NOMO-1 (cell line): ENCODE data around the gene INHBC.
"Not testable (repeated sequence)": the region's sequence is repeated elsewhere in the genome, so short reads cannot be mapped to it uniquely, and the experiment has no call there.

Experiments
- DNase-seq, 2 experiments: peaks; one replicate each; lab custom pipeline; 2025; ENCODE audit not compliant: unreplicated experiment in 2 of 2; lab: John Stamatoyannopoulos, UW

INHBC gene

DNA sequence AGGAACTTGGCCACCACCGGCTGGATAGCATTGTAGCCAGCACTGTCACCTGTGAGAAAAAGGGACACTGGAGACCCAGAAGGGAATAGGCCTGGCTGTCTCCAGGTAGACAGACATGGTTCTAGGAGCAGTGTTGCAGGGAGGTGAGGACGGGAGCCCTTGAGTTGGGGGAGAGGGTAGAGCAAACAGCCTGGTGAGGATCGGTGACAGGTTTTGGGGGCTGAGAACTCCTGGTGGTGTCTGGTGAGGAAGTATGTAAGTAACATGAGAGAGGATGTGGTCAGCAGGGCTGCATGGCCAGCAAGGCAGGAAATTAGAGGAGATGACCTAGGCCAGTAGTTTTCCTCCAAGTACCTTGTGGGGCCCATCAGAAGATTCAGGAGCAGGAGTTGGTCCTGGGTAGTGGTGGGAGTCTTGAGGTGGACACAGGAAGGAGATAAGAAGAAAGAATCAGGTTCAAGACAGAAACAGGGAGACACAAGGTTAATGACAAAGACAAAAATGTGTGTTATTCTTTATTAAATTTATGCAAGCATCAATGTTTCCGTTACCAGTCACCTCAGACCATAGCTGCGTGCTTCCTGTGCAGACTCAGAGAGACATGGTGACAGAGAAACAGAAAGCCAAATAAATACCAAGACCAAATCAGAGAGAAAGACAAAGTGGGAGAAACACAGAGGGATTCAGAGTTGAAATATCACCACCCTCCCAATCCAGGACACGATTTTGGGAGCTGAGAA is 45.0 kb downstream of the INHBC start, which contains the start of gene ARHGAP9:
TSS of gene ARHGAP9 (minus strand) at position 491 of the 740 bp plus-strand sequence. CDS start at position 31, 460 bp downstream.
- no peak for DNase-seq

DNA sequence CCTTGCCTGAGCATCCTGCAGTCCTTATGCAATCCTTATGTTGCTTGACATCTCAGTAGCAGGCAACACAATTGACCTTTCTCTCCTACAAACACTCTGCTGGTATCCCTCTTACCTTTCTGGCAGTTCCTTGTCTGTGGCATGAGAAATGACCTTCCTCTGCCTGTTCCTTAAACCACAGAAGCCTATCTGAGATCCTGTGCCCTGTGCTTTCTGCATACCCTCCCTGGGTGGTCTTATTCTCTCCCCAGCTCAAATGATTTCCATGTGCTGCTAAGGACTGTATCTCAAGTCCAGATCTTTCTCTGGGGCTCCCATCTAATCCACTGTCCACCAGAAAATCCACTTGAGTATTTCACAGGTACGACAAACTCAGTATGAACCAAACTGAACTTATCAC is 47.1 kb downstream of the INHBC start:
- no peak for DNase-seq

GRCh38 chr12:57483466-57483865 is 48.9 kb downstream of the INHBC start:
- no peak for DNase-seq

- DNase-seq: no peak
Observed at GRCh38 chr12:57485695-57486094, 51.1 kb downstream of the INHBC start.

- DNase-seq: no peak
Observed at GRCh38 chr12:57487055-57487596, 52.5 kb downstream of the INHBC start.

- peak; percentile 96 to 98 for DNase-seq
Observed at GRCh38 chr12:57487597-57488401, 53.2 kb downstream of the INHBC start, which contains the start of gene MARS1. TSS of gene MARS1 (plus strand) at chr12:57488068. CDS start at chr12:57488091, 23 bp downstream.

DNA sequence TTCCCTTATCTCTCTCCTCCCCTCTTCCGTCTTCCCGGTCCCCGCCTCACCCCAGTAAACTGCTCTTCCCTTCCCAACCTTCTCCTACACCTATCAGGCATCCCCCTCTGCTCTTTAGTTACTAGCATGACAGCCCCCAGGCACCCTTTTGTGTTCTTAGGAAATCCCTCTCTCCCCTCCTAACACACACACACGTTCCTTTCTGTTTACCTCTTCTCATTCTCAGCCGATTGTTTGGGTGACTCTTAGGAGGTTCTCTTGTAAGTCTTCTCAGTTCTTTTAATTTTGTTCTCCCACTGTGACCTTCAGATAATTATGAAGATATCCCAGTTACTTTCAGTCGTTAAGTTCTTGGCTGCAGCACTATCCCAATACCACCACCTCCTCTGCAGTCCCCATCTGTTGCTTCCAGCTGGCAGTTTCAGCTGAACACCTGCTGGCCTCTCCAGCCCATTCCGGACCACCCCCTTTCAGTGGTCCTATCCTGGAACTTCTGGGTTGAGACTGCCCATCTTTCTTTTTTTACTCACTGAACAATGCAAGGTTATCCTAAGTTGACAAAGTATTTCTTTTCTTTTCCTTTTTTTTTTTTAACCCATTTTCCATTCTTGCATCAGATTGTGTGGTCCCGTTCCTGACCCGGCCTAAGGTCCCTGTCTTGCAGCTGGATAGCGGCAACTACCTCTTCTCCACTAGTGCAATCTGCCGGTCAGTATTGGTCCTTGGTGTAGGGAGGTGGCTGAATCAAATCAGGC is 54.0 kb downstream of the INHBC start:
- no peak for DNase-seq

GRCh38 chr12:57489157-57489641 is 54.6 kb downstream of the INHBC start:
- no peak for DNase-seq

DNA sequence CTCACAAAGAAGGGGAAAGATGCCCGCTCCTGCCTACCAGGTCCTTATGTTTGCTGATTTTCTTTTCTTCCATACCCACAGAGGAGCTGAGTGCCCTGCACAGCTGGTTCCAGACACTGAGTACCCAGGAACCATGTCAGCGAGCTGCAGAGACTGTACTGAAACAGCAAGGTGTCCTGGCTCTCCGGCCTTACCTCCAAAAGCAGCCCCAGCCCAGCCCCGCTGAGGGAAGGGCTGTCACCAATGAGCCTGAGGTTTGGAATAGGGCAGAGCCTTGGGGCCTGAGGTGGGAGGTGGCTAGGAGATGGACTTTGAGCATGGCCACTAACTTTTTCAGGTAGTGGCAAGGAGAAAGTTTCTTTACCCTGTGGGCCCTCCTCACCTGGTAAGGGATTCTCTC is 55.5 kb downstream of the INHBC start:
- DNase-seq: no peak

- DNase-seq: peak in 1 of 2 experiments; percentile 6
Observed at GRCh38 chr12:57491393-57492280, 57.1 kb downstream of the INHBC start.

GRCh38 chr12:57495051-57495701 is 60.6 kb downstream of the INHBC start:
- not testable (repeated sequence) for DNase-seq

DNA sequence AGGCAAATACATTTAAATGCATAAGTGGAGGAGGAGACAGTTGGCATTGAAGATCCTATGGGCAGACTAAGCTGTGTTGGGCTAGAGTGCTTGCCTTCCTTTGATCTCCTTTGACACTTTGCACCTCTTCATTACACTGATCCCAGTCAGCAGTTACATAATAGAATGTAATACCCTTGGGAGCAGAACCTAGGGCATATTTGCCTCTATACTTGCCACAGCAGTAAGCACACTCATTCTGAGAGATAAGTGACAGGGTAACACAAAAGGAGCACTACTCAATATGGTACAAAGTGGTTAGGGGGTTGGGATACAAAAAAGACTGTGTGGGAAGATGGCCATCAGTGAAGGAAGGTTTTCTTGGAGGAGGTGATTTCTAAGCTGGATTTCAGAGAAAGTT is 62.2 kb downstream of the INHBC start:
- DNase-seq: no peak

GRCh38 chr12:57497223-57498131 is 62.9 kb downstream of the INHBC start:
- no peak for DNase-seq

DNA sequence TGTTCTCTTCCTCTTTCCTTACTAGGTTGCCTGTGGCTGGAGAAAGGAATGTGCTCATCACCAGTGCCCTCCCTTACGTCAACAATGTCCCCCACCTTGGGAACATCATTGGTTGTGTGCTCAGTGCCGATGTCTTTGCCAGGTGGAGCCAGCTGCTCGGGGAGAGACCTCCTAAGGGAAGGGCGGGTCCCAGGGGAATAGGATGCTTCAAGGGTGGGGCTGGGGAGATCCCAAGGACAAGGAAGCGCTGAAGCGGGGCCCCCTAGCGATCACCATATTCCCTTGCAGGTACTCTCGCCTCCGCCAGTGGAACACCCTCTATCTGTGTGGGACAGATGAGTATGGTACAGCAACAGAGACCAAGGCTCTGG is 63.5 kb downstream of the INHBC start:
- no peak for DNase-seq

DNA sequence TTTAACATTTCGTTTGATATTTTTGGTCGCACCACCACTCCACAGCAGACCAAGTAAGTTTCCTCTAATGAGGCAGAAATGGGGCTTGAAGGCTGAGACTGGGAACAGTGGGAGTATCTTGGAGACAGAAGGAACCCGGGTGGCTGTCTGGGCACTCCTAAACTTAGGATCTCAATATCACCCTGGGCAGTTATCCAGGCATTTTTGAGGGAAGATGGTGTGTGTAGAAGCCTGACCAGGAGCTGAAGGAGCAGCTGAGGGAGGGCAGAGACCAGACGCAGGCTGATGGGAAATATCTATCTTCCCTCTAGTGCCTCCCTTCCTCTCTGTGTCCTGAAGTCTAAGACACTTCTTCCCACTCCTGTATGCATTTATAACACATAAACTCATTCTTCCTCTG is 64.0 kb downstream of the INHBC start:
- no peak for DNase-seq

GRCh38 chr12:57500213-57500612 is 65.6 kb downstream of the INHBC start:
- no peak for DNase-seq
